ENCODE measurements around the gene APOL5.

The APOL5 gene

GRCh38 chr22:35746946-35747703 lies 29.5 kb downstream of the APOL5 start:
- no peak for DNase-seq (ENCODE audit: insufficient read length)
- no peak for TF ChIP-seq POLR2A (IDR thresholded peaks at IDR 0.05; ENCODE audit: low read depth, low read length)
- no peak for TF ChIP-seq POLR2AphosphoS5 (IDR thresholded peaks at IDR 0.05; ENCODE audit: low read depth, low read length)
- no peak for TF ChIP-seq TAF1 (IDR thresholded peaks at IDR 0.05; ENCODE audit: borderline replicate concordance, low read depth, low read length)
- no peak for FAIRE-seq

- FAIRE-seq = peak; percentile 95
- no peak for TF ChIP-seq POLR2AphosphoS5 (IDR thresholded peaks at IDR 0.05; ENCODE audit: low read depth, low read length)
- no peak for DNase-seq (ENCODE audit: insufficient read length)
These were observed 32.1 kb downstream of the APOL5 start for GRCh38 chr22:35749808-35750207.

GRCh38 chr22:35752006-35752862 lies 34.6 kb downstream of the APOL5 start:
- FAIRE-seq = peak; percentile 77
- TF ChIP-seq POLR2A (IDR thresholded peaks at IDR 0.05; ENCODE audit: low read depth, low read length) (no peak), POLR2AphosphoS5 (IDR thresholded peaks at IDR 0.05; ENCODE audit: low read depth, low read length) (no peak), TAF1 (IDR thresholded peaks at IDR 0.05; ENCODE audit: borderline replicate concordance, low read depth, low read length) (no peak)
- DNase-seq (ENCODE audit: insufficient read length) = no peak

DNA sequence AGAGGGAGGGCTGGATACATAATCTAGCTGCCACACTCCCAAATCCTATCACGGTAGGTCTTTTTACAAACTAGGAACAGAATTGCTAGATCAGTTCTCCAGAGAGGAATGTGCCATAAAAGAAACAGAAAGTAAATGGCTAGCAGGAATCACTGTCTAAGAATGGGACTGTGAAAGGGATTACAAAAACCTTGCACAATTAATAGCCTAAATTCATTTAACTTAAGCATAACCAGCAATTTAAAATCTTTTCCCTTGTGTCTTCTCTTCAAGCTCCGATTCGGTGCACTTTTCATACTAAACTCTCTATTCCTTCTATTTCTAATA lies 35.2 kb downstream of the APOL5 start:
- FAIRE-seq = no peak
- TF ChIP-seq POLR2A (IDR thresholded peaks at IDR 0.05; ENCODE audit: low read depth, low read length) (no peak), TAF1 (IDR thresholded peaks at IDR 0.05; ENCODE audit: borderline replicate concordance, low read depth, low read length) (no peak), POLR2AphosphoS5 (IDR thresholded peaks at IDR 0.05; ENCODE audit: low read depth, low read length) (no peak)

DNA sequence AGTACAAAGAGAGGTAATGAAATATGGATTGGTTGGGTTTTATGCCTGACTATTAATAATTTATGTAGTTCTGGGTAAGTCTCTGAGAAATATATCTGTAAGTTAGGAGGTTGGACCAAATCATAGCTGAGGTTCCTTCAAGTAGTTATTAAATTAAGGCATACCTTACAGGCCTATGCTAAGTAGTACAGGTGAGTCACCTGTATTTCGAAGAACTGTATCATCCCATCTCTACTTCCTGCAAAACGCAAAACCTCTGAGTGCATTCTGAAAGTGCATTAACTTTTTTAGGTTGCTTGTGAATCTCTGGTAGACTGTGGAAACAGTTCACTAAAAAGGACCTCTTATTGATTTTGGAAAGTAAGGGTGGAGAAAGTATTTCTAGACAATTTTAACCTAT lies 37.1 kb downstream of the APOL5 start:
- FAIRE-seq = no peak
- no peak for TF ChIP-seq POLR2AphosphoS5 (IDR thresholded peaks at IDR 0.05; ENCODE audit: low read depth, low read length)
- TF ChIP-seq TAF1 (IDR thresholded peaks at IDR 0.05; ENCODE audit: borderline replicate concordance, low read depth, low read length) = no peak
- TF ChIP-seq POLR2A (IDR thresholded peaks at IDR 0.05; ENCODE audit: low read depth, low read length) = no peak
- no peak for DNase-seq (ENCODE audit: insufficient read length)

More for the DNA sequence above, 35.2 kb downstream of the APOL5 start:
- DNase-seq (ENCODE audit: insufficient read length) = no peak

DNA sequence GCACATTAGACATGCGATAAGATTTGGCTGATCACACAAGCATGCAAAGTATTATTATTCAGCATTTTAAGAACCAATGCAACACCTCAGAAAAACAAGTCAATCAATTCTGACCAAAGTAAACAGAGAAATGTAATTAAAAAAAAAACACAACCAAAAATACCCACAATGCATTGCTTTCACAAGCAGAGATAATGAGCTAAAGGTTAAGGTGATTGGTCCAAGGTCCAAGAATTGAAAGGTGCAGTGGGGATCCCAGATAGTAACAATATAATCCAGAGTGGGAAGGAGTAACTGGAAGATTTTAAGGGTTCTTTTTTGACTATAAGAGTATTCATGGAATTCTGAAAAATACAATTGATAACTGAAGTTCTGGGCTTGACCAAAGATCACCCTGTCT lies 39.0 kb downstream of the APOL5 start:
- DNase-seq (ENCODE audit: insufficient read length) (no peak), FAIRE-seq (no peak)
- TF ChIP-seq POLR2A (IDR thresholded peaks at IDR 0.05; ENCODE audit: low read depth, low read length) = no peak
- no peak for TF ChIP-seq TAF1 (IDR thresholded peaks at IDR 0.05; ENCODE audit: borderline replicate concordance, low read depth, low read length)
- no peak for TF ChIP-seq POLR2AphosphoS5 (IDR thresholded peaks at IDR 0.05; ENCODE audit: low read depth, low read length)

- FAIRE-seq = no peak
- no peak for TF ChIP-seq TAF1 (IDR thresholded peaks at IDR 0.05; ENCODE audit: borderline replicate concordance, low read depth, low read length)
- no peak for TF ChIP-seq POLR2AphosphoS5 (IDR thresholded peaks at IDR 0.05; ENCODE audit: low read depth, low read length)
- TF ChIP-seq POLR2A (IDR thresholded peaks at IDR 0.05; ENCODE audit: low read depth, low read length) = no peak
- DNase-seq (ENCODE audit: insufficient read length) = no peak
These were observed 40.7 kb downstream of the APOL5 start for GRCh38 chr22:35758394-35758793.

GRCh38 chr22:35761037-35761436 lies 43.4 kb downstream of the APOL5 start:
- no peak for DNase-seq (ENCODE audit: insufficient read length)

DNA sequence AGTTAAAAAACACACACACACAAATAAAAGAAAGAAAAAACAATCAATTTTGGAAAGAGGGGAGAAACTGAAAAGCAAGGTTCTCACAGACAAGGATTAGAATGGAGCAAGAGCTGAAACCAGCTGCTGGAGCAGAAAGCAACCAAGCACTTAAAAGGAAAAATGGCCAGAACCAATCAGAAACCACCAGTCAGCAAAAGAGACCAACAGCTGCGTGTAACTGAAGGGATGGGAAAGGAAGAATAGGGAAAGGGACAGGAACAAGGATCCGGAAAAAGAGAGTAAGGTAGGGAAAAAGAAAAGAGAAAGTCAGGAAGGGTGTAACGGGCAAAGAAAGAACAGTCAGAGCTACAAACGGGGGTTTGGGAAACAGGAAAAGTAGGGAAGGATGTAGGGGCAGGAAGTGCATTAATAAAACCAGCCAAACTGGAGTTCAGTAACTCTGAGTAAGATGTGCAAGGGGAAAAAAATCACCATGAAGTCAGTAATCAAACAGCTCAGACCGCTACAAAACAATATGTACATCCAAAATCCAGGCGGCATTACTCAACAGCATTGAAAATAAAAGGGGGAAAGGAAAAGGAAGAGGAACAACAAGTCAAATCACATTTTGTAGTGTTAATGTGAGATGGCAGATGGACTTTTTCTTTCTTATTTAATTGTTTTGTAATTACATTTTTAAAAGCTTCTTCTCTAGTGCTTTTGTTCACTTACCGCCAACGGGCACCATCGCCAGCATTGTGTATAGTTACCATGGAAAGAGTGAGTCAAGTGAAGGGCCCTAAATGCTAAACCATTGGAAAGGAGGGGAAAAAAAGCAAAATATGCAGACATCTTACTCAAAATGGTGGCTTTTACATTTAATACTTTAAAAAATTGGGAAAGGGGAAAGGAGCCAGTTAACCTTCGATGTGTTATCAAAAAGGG lies 49.2 kb downstream of the APOL5 start:
- TF ChIP-seq POLR2A (IDR thresholded peaks at IDR 0.05; ENCODE audit: low read depth, low read length) (no peak), TAF1 (IDR thresholded peaks at IDR 0.05; ENCODE audit: borderline replicate concordance, low read depth, low read length) (no peak), POLR2AphosphoS5 (IDR thresholded peaks at IDR 0.05; ENCODE audit: low read depth, low read length) (no peak)
- FAIRE-seq (no peak), DNase-seq (ENCODE audit: insufficient read length) (no peak)

More at GRCh38 chr22:35761037-35761436, 43.4 kb downstream of the APOL5 start:
- no peak for FAIRE-seq
- TF ChIP-seq POLR2A (IDR thresholded peaks at IDR 0.05; ENCODE audit: low read depth, low read length) (no peak), TAF1 (IDR thresholded peaks at IDR 0.05; ENCODE audit: borderline replicate concordance, low read depth, low read length) (no peak), POLR2AphosphoS5 (IDR thresholded peaks at IDR 0.05; ENCODE audit: low read depth, low read length) (no peak)

GRCh38 chr22:35769974-35770373 lies 52.3 kb downstream of the APOL5 start:
- TF ChIP-seq TAF1 (IDR thresholded peaks at IDR 0.05; ENCODE audit: borderline replicate concordance, low read depth, low read length) (no peak), POLR2A (IDR thresholded peaks at IDR 0.05; ENCODE audit: low read depth, low read length) (no peak), POLR2AphosphoS5 (IDR thresholded peaks at IDR 0.05; ENCODE audit: low read depth, low read length) (no peak)
- no peak for DNase-seq (ENCODE audit: insufficient read length)
- FAIRE-seq = no peak

DNA sequence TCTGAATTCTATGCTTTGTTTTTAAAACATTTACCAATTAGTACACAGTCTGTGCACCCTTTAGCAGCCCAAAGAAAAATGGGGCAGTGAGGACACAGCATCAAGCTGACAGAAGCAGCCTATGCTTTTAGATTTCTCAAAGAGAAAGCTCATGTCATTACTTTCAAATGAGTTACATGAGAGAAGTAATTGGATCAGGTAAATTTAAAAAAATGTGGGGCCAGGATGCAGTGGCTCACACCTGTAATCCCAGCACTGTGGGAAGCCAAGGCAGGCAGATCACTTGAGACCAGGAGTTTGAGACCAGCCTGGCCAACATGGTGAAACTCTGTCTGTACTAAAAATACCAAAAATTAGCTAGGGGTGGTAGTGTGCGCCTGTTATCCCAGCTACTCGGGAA lies 57.7 kb downstream of the APOL5 start:
- TF ChIP-seq TAF1 (IDR thresholded peaks at IDR 0.05; ENCODE audit: borderline replicate concordance, low read depth, low read length) (no peak), POLR2AphosphoS5 (IDR thresholded peaks at IDR 0.05; ENCODE audit: low read depth, low read length) (no peak), POLR2A (IDR thresholded peaks at IDR 0.05; ENCODE audit: low read depth, low read length) (no peak)
- no peak for FAIRE-seq

More for the DNA sequence above, 57.7 kb downstream of the APOL5 start:
- DNase-seq (ENCODE audit: insufficient read length) = no peak
